K562 (cell line): ENCODE data around the gene RETREG2. TPM values are rescaled to one million over a fixed set of nuclear protein-coding genes. Genes with fewer than 3 reads are reported as not detected.

Experiments used
- ATAC-seq: fragments of 200-7000 bp; cut with Tn5 transposase; 3 replicates; pipeline ENCODE4 v1.9.1; 2020; ENCODE audit warnings: moderate library complexity
- BruUV-seq: library from RNA; stranded (reverse); fragments of 400-500 nt; replicated peaks from 2 replicates; lab custom pipeline; 2021; lab: Mats Ljungman, UMichigan
- CTCF ChIA-PET: fragments of 300-600 bp; formaldehyde crosslinking; extraction: SDS; loops from one replicate; lab custom pipeline; 2021; ENCODE audit warnings: low intra/inter-chr PET ratio; lab: Yijun Ruan, JAX
- POLR2A ChIA-PET: fragments of 300-600, 350-650 bp; sonication (Branson Sonifier 250); formaldehyde crosslinking; extraction: SDS; loops from one replicate; lab custom pipeline; 2021; ENCODE audit warnings: antibody characterized with exemption, inconsistent platforms; lab: Yijun Ruan, JAX
- DNase-seq, 4 experiments: peaks; one replicate each; pipeline versions ENCODE4 v3.0.0 to v3.0.0-alpha.2; 2011 to 2018; ENCODE audit warnings: low spot score in 3 of 4, mixed read lengths in 3 of 4; ENCODE audit errors: extremely low read depth in 1 of 4
- FAIRE-seq: peaks from 2 replicates; lab custom pipeline; 2011; peaks lifted over from hg19 to GRCh38; lab: Jason Lieb, UNC
- H2AFZ ChIP-seq: 2 replicates; pipeline ENCODE4 v1.6.0; 2011; ENCODE audit warnings: low read depth, low read length, control low read depth, inconsistent platforms
- H3K27ac ChIP-seq: fragments of 200-600 bp; 3 replicates; pipeline ENCODE4 v1.8.0; 2011; ENCODE audit warnings: low read depth, mild to moderate bottlenecking, control low read depth, inconsistent platforms, low read length, moderate library complexity, mixed read lengths; ENCODE audit errors: extremely low read depth
- H3K27me3 ChIP-seq, 2 experiments: fragments of 300-600 bp in 1 of 2; 2 replicates in 1 of 2; 3 replicates in 1 of 2; pipeline versions ENCODE4 v1.6.0 to v1.8.0; 2011; ENCODE audit warnings: inconsistent platforms in 2 of 2, low read length in 2 of 2, mild to moderate bottlenecking in 1 of 2, mixed read lengths in 1 of 2, moderate library complexity in 1 of 2; ENCODE audit not compliant: control insufficient read depth in 2 of 2, insufficient read depth in 2 of 2
- H3K36me3 ChIP-seq: fragments of 300-600 bp; 3 replicates; pipeline ENCODE4 v1.8.0; 2011; ENCODE audit warnings: mild to moderate bottlenecking, low read length, inconsistent platforms; ENCODE audit not compliant: control insufficient read depth, insufficient read depth
- H3K4me1 ChIP-seq, 2 experiments: fragments of 200-600 bp in 1 of 2; replicated peaks in 1 of 2; 2 replicates in 1 of 2; 3 replicates in 1 of 2; pipeline versions ENCODE4 v1.5.1 to v1.8.0; 2011; ENCODE audit warnings: inconsistent platforms in 2 of 2, low read length in 2 of 2, mild to moderate bottlenecking in 1 of 2, mixed read lengths in 1 of 2, moderate library complexity in 1 of 2; ENCODE audit not compliant: control insufficient read depth in 2 of 2, insufficient read depth in 2 of 2
- H3K4me2 ChIP-seq: 2 replicates; pipeline ENCODE4 v1.6.1; 2011; ENCODE audit warnings: low read length, control low read depth, inconsistent platforms, mixed read lengths; ENCODE audit not compliant: insufficient read depth
- H3K4me3 ChIP-seq: fragments of 200-600 bp; sonication (generic), shearing (Covaris generic); 2 replicates; pipeline ENCODE4 v1.5.1; 2016; ENCODE audit warnings: control low read depth, inconsistent platforms
- H3K79me2 ChIP-seq: fragments of 200-600 bp; 3 replicates; pipeline ENCODE4 v1.8.0; 2011; ENCODE audit warnings: low read length, inconsistent platforms; ENCODE audit not compliant: control insufficient read depth, insufficient read depth
- H3K9ac ChIP-seq, 2 experiments: 2 replicates each; pipeline versions ENCODE4 v1.6.0 to v1.6.1; 2011; ENCODE audit warnings: low read depth in 2 of 2, low read length in 2 of 2, control low read depth in 1 of 2, inconsistent platforms in 1 of 2, mild to moderate bottlenecking in 1 of 2, mixed read lengths in 1 of 2; ENCODE audit not compliant: insufficient read depth in 1 of 2
- H3K9me1 ChIP-seq: one replicate; pipeline ENCODE4 v1.6.0; 2011; ENCODE audit warnings: inconsistent platforms, mild to moderate bottlenecking, low read length, moderate library complexity; ENCODE audit not compliant: control insufficient read depth, insufficient read depth
- H3K9me3 ChIP-seq: replicated peaks from 2 replicates; pipeline ENCODE4 v1.5.1; 2011; ENCODE audit warnings: low read depth, low read length, inconsistent platforms; ENCODE audit not compliant: control insufficient read depth, insufficient read depth
- H4K20me1 ChIP-seq: replicated peaks from 2 replicates; pipeline ENCODE4 v1.6.1; 2011; ENCODE audit warnings: low read length, inconsistent platforms, mixed read lengths; ENCODE audit not compliant: control insufficient read depth, insufficient read depth
- HNRNPLL ChIP-seq: fragments of 200-400 bp; formaldehyde crosslinking; IDR thresholded peaks from 2 replicates; pipeline ENCODE4 v1.6.1; 2017; ENCODE audit warnings: low read length, low read depth, mild to moderate bottlenecking; ENCODE audit not compliant: poor library complexity, severe bottlenecking
- HOXB6 ChIP-seq: fragments of 250-450 bp; sonication (Bioruptor Pico); IDR thresholded peaks from 2 replicates; pipeline ENCODE4 v1.5.1; 2022; ENCODE audit warnings: mild to moderate bottlenecking, borderline replicate concordance
- SNRNP70 ChIP-seq: fragments of 200-400 bp; formaldehyde crosslinking; optimal IDR thresholded peaks from 2 replicates; pipeline ENCODE3; 2017; ENCODE audit warnings: low read depth, low read length
- TFAM ChIP-seq: fragments of 250-450 bp; sonication (Bioruptor Pico); conservative IDR thresholded peaks from 2 replicates; pipeline ENCODE4 v1.5.0; 2021; ENCODE audit warnings: mild to moderate bottlenecking, moderate library complexity
- YBX1 ChIP-seq: fragments of 450-650 bp; IDR thresholded peaks from 2 replicates; pipeline ENCODE4 v1.7.1; 2016; ENCODE audit warnings: mild to moderate bottlenecking
- ZNF668 ChIP-seq: fragments of 250-450 bp; sonication (Bioruptor Pico); IDR thresholded peaks from 2 replicates; pipeline ENCODE4 v1.8.0; 2022; ENCODE audit warnings: mild to moderate bottlenecking, inconsistent platforms
- ZNF785 ChIP-seq: fragments of 250-450 bp; sonication (Bioruptor Pico); IDR thresholded peaks from 2 replicates; pipeline ENCODE4 v1.4.0; 2020; ENCODE audit warnings: mild to moderate bottlenecking
- WGBS: fragments of 100-300 bp; shearing (Covaris generic); methylation state at CpG from one replicate; pipeline ENCODE4 v1.1.6; 2016; ENCODE audit warnings: low coverage, mixed read lengths; ENCODE audit not compliant: insufficient coverage; ENCODE audit errors: missing lambda C conversion rate; 5-methylcytosine and 5-hydroxymethylcytosine counted together
- in situ Hi-C: fragments of 300-500 bp; cut with MboI; formaldehyde crosslinking; loops from 4 replicates; pipeline ENCODE4 v1.15.0; 2018; ENCODE audit warnings: inconsistent platforms, mixed read lengths
- intact Hi-C: fragments of 100-400 bp; cut with micrococcal nuclease; formaldehyde crosslinking; loops from 2 replicates; pipeline ENCODE4 v1.14.2; 2022
- polyA plus RNA-seq, 8 experiments: library from polyadenylated mRNA; depleted of rRNA in 4 of 8; stranded (reverse) in 5 of 8; unstranded in 3 of 8; fragments of >200 nt; fragmentation: Nextera tagmentation in 2 of 8; fragmentation: Illumina TruSeq in 1 of 8; extraction: Ambion mirVana in 2 of 8; extraction: Trizol in 1 of 8; gene quantifications; 2 replicates each; pipeline versions ENCODE4 v1.2.1 to v1.2.3, GENCODE V29; 2011 to 2014; ENCODE audit warnings: inconsistent platforms in 1 of 8, missing spikeins in 1 of 8
- total RNA-seq, 7 experiments: library from RNA; depleted of rRNA in 6 of 7; stranded (reverse); fragments of >200 nt in 6 of 7; fragmentation: Illumina TruSeq in 2 of 7; extraction: Trizol in 2 of 7; gene quantifications; 2 replicates each; pipeline versions ENCODE4 v1.2.1 to v1.2.3, GENCODE V29; 2011 to 2021; ENCODE audit warnings: low replicate concordance in 1 of 7
- TF ChIP-seq, protein P1 (sequence below): fragments of 250-450 bp; sonication (Bioruptor Pico); IDR thresholded peaks from 2 replicates; pipeline ENCODE4 v1.5.0; 2021; ENCODE audit warnings: mild to moderate bottlenecking, moderate library complexity
- TF ChIP-seq, protein P2 (sequence below): fragments of 250-450 bp; sonication (Bioruptor Pico); IDR thresholded peaks from 2 replicates; pipeline ENCODE4 v1.9.0; 2021; ENCODE audit warnings: mild to moderate bottlenecking

RETREG2 gene
- total and polyA plus RNA-seq, 9 of the 15 experiments (the other 6 are each of a cell fraction or from before 2014, with no cell fraction given) = 4.9 to 40.1 (median 19.2) TPM

DNA sequence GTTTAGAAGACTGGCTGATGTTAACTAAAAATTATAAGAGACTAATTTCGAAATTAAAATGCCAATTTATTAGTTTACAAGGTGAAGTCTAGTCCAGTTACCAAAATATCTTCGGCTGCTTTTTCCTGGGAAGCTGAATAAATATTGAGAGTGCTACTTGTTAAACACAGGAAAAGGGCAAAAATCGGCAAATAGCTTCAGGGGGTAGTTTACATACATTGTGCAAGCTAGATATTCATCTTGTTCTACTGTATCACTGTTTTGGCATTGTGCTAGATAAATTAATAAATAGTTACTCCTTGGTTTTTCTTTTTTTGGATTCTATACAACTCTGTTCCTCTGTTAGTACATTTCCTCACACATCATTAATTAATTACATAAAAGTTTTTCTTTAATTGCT, 46.7 kb upstream of the RETREG2 start:
- ChIA-PET CTCF (no interaction called here), POLR2A (no interaction called here)
- Histone ChIP-seq H3K9me1 (no peaks in the 10 kb centered on the region), H3K4me2 (no peak overlapping the region), H2AFZ (no peak overlapping the region), H3K27ac (no peak overlapping the region), H3K4me1 (peaks cover 8 to 12% of the 10 kb centered on the region in 2 experiments; a peak in 4 of 5 replicates), H4K20me1 (no peaks in the 10 kb centered on the region), H3K9me3 (no peaks in the 10 kb centered on the region), H3K4me3 (no peak overlapping the region), H3K9ac (no peak overlapping the region), H3K36me3 (no peaks in the 10 kb centered on the region), H3K79me2 (no peaks in the 10 kb centered on the region), H3K27me3 (no peaks in the 10 kb centered on the region)
- intact Hi-C loops (no loop called here), in situ Hi-C loops (no loop called here)
- TF ChIP-seq, protein P1, sequence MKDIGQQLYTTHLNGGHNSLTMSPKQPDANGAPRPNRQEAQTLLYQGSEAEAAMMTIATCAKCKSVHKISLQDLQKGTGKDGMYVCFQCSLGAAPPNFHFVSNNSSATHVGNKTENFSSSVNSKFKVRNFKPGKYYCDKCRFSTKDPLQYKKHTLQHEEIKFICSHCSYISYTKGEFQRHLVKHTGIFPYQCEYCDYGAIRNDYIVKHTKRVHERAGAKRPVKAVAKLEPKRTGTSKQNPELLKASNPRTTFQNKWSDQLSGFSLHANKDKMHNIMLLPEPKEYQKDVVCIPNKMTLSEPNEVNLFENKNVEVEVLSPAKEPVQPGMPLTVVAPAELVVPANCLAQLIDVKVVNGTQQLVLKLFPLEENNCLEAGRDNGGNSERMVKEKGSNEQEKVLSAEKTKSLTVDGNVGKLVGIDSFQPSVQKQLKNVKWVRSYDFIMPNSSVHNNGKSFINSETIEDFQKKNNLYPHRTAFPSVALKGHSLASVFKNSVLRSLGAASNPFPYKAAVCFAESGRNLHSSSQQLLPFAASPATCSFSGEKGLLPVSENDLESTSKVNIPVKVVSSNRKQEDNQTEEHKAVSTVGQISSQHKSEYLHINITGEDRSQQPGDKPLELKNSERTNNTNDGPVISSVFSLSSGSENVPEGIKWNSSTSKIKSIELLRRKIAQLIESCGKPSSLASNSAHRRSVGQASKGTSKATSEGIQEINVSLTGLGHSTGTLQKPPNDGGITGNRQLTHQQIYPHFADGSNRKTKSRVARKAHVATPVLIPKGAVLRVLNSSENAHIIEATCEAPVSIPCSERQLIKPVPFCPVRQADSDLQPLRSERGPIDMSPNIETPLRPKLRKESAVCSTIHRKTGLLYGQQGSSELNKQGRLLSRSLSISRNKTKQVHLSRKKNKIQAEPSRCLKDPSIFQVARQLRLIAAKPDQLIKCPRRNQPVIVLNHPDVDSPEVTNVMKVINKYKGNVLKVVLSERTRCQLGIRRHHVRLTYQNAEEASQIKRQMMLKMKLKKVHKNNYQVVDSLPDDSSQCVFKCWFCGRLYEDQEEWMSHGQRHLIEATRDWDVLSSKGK (CRISPR knock-in tag) = no peak
- TF ChIP-seq ZNF785 (CRISPR knock-in tag) = no peak
- TF ChIP-seq YBX1 = no peak
- no peak for TF ChIP-seq HOXB6 (CRISPR knock-in tag)
- TF ChIP-seq TFAM (CRISPR knock-in tag) = no peak
- TF ChIP-seq SNRNP70 = no peak
- no peak for TF ChIP-seq HNRNPLL
- TF ChIP-seq ZNF668 (CRISPR knock-in tag) = no peak
- TF ChIP-seq, protein P2, sequence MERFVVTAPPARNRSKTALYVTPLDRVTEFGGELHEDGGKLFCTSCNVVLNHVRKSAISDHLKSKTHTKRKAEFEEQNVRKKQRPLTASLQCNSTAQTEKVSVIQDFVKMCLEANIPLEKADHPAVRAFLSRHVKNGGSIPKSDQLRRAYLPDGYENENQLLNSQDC (CRISPR knock-in tag) = no peak
- DNase-seq (no peak), FAIRE-seq (no peak), ATAC-seq (no peak)
- no TSS peak for BruUV-seq
- 51% methylated on average over 3 of the region's 3 CpGs for WGBS
